Mammary epithelial cell (primary cell): Measurements from ENCODE around the gene CDK5R2.

ENCODE experiments used
- EZH2 ChIP-seq: IDR thresholded peaks from 2 replicates; pipeline ENCODE4 v1.6.1; 2012; ENCODE audit warnings: low read length, inconsistent platforms, borderline replicate concordance
- TF ChIP-seq, protein P1 (sequence below), 2 donors: IDR thresholded peaks in 1 of 2; conservative IDR thresholded peaks in 1 of 2; 2 replicates each; pipeline ENCODE4 v1.5.1; 2011 to 2012; ENCODE audit warnings: inconsistent platforms in 2 of 2, low read length in 2 of 2, mild to moderate bottlenecking in 2 of 2, control low read depth in 1 of 2, low read depth in 1 of 2; ENCODE audit not compliant: insufficient read depth in 1 of 2; ENCODE audit errors: extremely low read depth in 1 of 2

DNA sequence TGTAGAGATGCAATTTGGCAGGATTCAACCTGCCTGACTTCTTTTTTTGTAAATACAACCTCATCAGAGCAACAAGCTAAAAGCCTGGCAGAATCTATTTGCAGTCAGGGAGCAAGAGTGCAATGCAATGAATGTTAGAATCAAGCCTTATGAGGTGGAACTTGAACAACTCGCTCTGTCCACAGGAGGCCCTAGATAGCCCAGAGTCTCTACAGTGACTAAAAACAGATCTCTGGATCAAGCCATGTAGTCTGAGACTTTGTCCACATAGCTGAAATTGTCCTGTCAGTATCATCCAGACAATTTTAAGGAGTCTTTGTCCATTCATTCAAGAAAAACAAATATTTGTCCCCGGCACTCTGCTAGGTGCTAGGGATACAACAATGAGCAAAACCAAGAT is 32.0 kb upstream of the CDK5R2 start:
- TF ChIP-seq EZH2: no peak
- TF ChIP-seq, protein P1, sequence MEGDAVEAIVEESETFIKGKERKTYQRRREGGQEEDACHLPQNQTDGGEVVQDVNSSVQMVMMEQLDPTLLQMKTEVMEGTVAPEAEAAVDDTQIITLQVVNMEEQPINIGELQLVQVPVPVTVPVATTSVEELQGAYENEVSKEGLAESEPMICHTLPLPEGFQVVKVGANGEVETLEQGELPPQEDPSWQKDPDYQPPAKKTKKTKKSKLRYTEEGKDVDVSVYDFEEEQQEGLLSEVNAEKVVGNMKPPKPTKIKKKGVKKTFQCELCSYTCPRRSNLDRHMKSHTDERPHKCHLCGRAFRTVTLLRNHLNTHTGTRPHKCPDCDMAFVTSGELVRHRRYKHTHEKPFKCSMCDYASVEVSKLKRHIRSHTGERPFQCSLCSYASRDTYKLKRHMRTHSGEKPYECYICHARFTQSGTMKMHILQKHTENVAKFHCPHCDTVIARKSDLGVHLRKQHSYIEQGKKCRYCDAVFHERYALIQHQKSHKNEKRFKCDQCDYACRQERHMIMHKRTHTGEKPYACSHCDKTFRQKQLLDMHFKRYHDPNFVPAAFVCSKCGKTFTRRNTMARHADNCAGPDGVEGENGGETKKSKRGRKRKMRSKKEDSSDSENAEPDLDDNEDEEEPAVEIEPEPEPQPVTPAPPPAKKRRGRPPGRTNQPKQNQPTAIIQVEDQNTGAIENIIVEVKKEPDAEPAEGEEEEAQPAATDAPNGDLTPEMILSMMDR (conservative IDR thresholded peaks at IDR 0.05 in 1 of 2, IDR thresholded peaks at IDR 0.05 in 1 of 2; ENCODE audit: extremely low read depth in 1 of 2, insufficient read depth in 1 of 2, low read depth in 1 of 2, low read length in 2 of 2): no peak
